K562 (cell line): Measurements from ENCODE around the gene SYNPO2. TPM values are rescaled to one million over a fixed set of nuclear protein-coding genes. Genes with fewer than 3 reads are reported as not detected.
A peak's percentile ranks its signal among the peaks of the same experiment; 100 is the strongest.

Experiments
- ATAC-seq: fragments of 200-7000 bp; cut with Tn5 transposase; 3 replicates; pipeline ENCODE4 v1.9.1; 2020; ENCODE audit warnings: moderate library complexity
- BruUV-seq: library from RNA; stranded (reverse); fragments of 400-500 nt; replicated peaks from 2 replicates; lab custom pipeline; 2021; lab: Mats Ljungman, UMichigan
- CTCF ChIA-PET: fragments of 300-600 bp; formaldehyde crosslinking; extraction: SDS; loops from one replicate; lab custom pipeline; 2021; ENCODE audit warnings: low intra/inter-chr PET ratio; lab: Yijun Ruan, JAX
- POLR2A ChIA-PET: fragments of 300-600, 350-650 bp; sonication (Branson Sonifier 250); formaldehyde crosslinking; extraction: SDS; loops from one replicate; lab custom pipeline; 2021; ENCODE audit warnings: antibody characterized with exemption, inconsistent platforms; lab: Yijun Ruan, JAX
- DNase-seq, 4 experiments: peaks; one replicate each; pipeline versions ENCODE4 v3.0.0 to v3.0.0-alpha.2; 2011 to 2018; ENCODE audit warnings: low spot score in 3 of 4, mixed read lengths in 3 of 4; ENCODE audit errors: extremely low read depth in 1 of 4
- FAIRE-seq: peaks from 2 replicates; lab custom pipeline; 2011; peaks lifted over from hg19 to GRCh38; lab: Jason Lieb, UNC
- H2AFZ ChIP-seq: 2 replicates; pipeline ENCODE4 v1.6.0; 2011; ENCODE audit warnings: low read depth, low read length, control low read depth, inconsistent platforms
- H3K27ac ChIP-seq: fragments of 200-600 bp; 3 replicates; pipeline ENCODE4 v1.8.0; 2011; ENCODE audit warnings: low read depth, mild to moderate bottlenecking, control low read depth, inconsistent platforms, low read length, moderate library complexity, mixed read lengths; ENCODE audit errors: extremely low read depth
- H3K27me3 ChIP-seq, 2 experiments: fragments of 300-600 bp in 1 of 2; 2 replicates in 1 of 2; 3 replicates in 1 of 2; pipeline versions ENCODE4 v1.6.0 to v1.8.0; 2011; ENCODE audit warnings: inconsistent platforms in 2 of 2, low read length in 2 of 2, mild to moderate bottlenecking in 1 of 2, mixed read lengths in 1 of 2, moderate library complexity in 1 of 2; ENCODE audit not compliant: control insufficient read depth in 2 of 2, insufficient read depth in 2 of 2
- H3K36me3 ChIP-seq: fragments of 300-600 bp; 3 replicates; pipeline ENCODE4 v1.8.0; 2011; ENCODE audit warnings: mild to moderate bottlenecking, low read length, inconsistent platforms; ENCODE audit not compliant: control insufficient read depth, insufficient read depth
- H3K4me1 ChIP-seq, 2 experiments: fragments of 200-600 bp in 1 of 2; replicated peaks in 1 of 2; 2 replicates in 1 of 2; 3 replicates in 1 of 2; pipeline versions ENCODE4 v1.5.1 to v1.8.0; 2011; ENCODE audit warnings: inconsistent platforms in 2 of 2, low read length in 2 of 2, mild to moderate bottlenecking in 1 of 2, mixed read lengths in 1 of 2, moderate library complexity in 1 of 2; ENCODE audit not compliant: control insufficient read depth in 2 of 2, insufficient read depth in 2 of 2
- H3K4me2 ChIP-seq: 2 replicates; pipeline ENCODE4 v1.6.1; 2011; ENCODE audit warnings: low read length, control low read depth, inconsistent platforms, mixed read lengths; ENCODE audit not compliant: insufficient read depth
- H3K4me3 ChIP-seq: fragments of 200-600 bp; sonication (generic), shearing (Covaris generic); 2 replicates; pipeline ENCODE4 v1.5.1; 2016; ENCODE audit warnings: control low read depth, inconsistent platforms
- H3K79me2 ChIP-seq: fragments of 200-600 bp; 3 replicates; pipeline ENCODE4 v1.8.0; 2011; ENCODE audit warnings: low read length, inconsistent platforms; ENCODE audit not compliant: control insufficient read depth, insufficient read depth
- H3K9ac ChIP-seq, 2 experiments: 2 replicates each; pipeline versions ENCODE4 v1.6.0 to v1.6.1; 2011; ENCODE audit warnings: low read depth in 2 of 2, low read length in 2 of 2, control low read depth in 1 of 2, inconsistent platforms in 1 of 2, mild to moderate bottlenecking in 1 of 2, mixed read lengths in 1 of 2; ENCODE audit not compliant: insufficient read depth in 1 of 2
- H3K9me1 ChIP-seq: one replicate; pipeline ENCODE4 v1.6.0; 2011; ENCODE audit warnings: inconsistent platforms, mild to moderate bottlenecking, low read length, moderate library complexity; ENCODE audit not compliant: control insufficient read depth, insufficient read depth
- H3K9me3 ChIP-seq: replicated peaks from 2 replicates; pipeline ENCODE4 v1.5.1; 2011; ENCODE audit warnings: low read depth, low read length, inconsistent platforms; ENCODE audit not compliant: control insufficient read depth, insufficient read depth
- H4K20me1 ChIP-seq: replicated peaks from 2 replicates; pipeline ENCODE4 v1.6.1; 2011; ENCODE audit warnings: low read length, inconsistent platforms, mixed read lengths; ENCODE audit not compliant: control insufficient read depth, insufficient read depth
- BRD9 ChIP-seq: fragments of 450-650 bp; IDR thresholded peaks from 2 replicates; pipeline ENCODE4 v1.6.1; 2018; ENCODE audit warnings: low read depth; ENCODE audit not compliant: partially characterized antibody
- CCAR2 ChIP-seq: fragments of 200-400 bp; formaldehyde crosslinking; IDR thresholded peaks from 2 replicates; pipeline ENCODE4 v1.6.1; 2017; ENCODE audit warnings: mild to moderate bottlenecking, low read depth, low read length
- HMG20B ChIP-seq: fragments of 250-450 bp; sonication (Bioruptor Pico); IDR thresholded peaks from 2 replicates; pipeline ENCODE4 v1.5.0; 2021; ENCODE audit warnings: mild to moderate bottlenecking
- WGBS: fragments of 100-300 bp; shearing (Covaris generic); methylation state at CpG from one replicate; pipeline ENCODE4 v1.1.6; 2016; ENCODE audit warnings: low coverage, mixed read lengths; ENCODE audit not compliant: insufficient coverage; ENCODE audit errors: missing lambda C conversion rate; 5-methylcytosine and 5-hydroxymethylcytosine counted together
- in situ Hi-C: fragments of 300-500 bp; cut with MboI; formaldehyde crosslinking; loops from 4 replicates; pipeline ENCODE4 v1.15.0; 2018; ENCODE audit warnings: inconsistent platforms, mixed read lengths
- intact Hi-C: fragments of 100-400 bp; cut with micrococcal nuclease; formaldehyde crosslinking; loops from 2 replicates; pipeline ENCODE4 v1.14.2; 2022
- polyA plus RNA-seq, 8 experiments: library from polyadenylated mRNA; depleted of rRNA in 4 of 8; stranded (reverse) in 5 of 8; unstranded in 3 of 8; fragments of >200 nt; fragmentation: Nextera tagmentation in 2 of 8; fragmentation: Illumina TruSeq in 1 of 8; extraction: Ambion mirVana in 2 of 8; extraction: Trizol in 1 of 8; gene quantifications; 2 replicates each; pipeline versions ENCODE4 v1.2.1 to v1.2.3, GENCODE V29; 2011 to 2014; ENCODE audit warnings: inconsistent platforms in 1 of 8, missing spikeins in 1 of 8
- total RNA-seq, 7 experiments: library from RNA; depleted of rRNA in 6 of 7; stranded (reverse); fragments of >200 nt in 6 of 7; fragmentation: Illumina TruSeq in 2 of 7; extraction: Trizol in 2 of 7; gene quantifications; 2 replicates each; pipeline versions ENCODE4 v1.2.1 to v1.2.3, GENCODE V29; 2011 to 2021; ENCODE audit warnings: low replicate concordance in 1 of 7
- TF ChIP-seq, protein P1 (sequence below): fragments of 450-650 bp; formaldehyde crosslinking; IDR thresholded peaks from 2 replicates; pipeline ENCODE4 v1.4.0; 2020; ENCODE audit warnings: mild to moderate bottlenecking, mixed read lengths

Gene SYNPO2
- total and polyA plus RNA-seq, 9 of the 15 experiments (the other 6 are each of a cell fraction or from before 2014, with no cell fraction given) = 0.03 to 0.18 TPM; not detected in 7

DNA sequence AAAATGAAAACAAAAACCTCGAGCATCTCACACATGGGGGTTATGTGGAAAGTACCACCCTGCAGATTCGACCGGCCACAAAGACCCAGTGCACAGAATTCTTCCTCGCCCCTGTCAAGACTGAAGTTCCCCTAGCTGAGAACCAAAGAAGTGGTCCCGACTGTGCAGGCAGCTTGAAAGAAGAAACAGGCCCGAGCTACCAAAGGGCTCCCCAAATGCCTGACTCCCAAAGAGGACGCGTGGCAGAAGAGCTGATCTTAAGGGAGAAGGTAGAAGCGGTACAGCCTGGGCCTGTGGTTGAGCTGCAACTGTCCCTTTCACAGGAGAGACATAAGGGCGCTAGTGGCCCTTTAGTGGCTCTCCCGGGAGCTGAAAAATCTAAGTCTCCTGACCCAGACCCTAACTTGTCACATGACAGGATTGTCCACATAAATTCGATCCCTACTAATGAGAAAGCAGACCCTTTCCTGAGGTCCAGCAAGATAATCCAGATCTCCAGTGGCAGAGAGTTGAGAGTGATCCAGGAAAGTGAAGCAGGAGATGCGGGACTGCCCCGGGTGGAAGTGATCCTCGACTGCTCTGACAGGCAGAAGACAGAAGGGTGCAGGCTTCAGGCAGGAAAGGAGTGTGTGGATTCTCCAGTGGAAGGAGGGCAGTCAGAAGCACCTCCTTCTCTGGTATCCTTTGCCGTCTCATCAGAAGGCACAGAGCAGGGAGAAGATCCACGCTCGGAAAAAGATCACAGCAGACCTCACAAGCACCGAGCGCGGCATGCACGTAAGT is 138.2 kb downstream of the SYNPO2 start:
- intact Hi-C loops = no loop called here
- Histone ChIP-seq H3K9me1 (no peaks in the 10 kb centered on the region), H2AFZ (no peak overlapping the region), H3K36me3 (no peaks in the 10 kb centered on the region), H3K27ac (no peak overlapping the region), H3K79me2 (no peaks in the 10 kb centered on the region), H3K27me3 (peaks cover 7 to 31% of the 10 kb centered on the region in 2 experiments; a peak in 4 of 5 replicates), H4K20me1 (no peaks in the 10 kb centered on the region), H3K9ac (no peak overlapping the region), H3K4me1 (no peaks in the 10 kb centered on the region), H3K9me3 (no peaks in the 10 kb centered on the region), H3K4me2 (no peak overlapping the region), H3K4me3 (no peak overlapping the region)
- ATAC-seq = peak; percentile 65; the same call in 2 of the 3 replicates
- TF ChIP-seq HMG20B (CRISPR knock-in tag) (no peak), BRD9 (no peak), CCAR2 (no peak)
- TF ChIP-seq, protein P1, sequence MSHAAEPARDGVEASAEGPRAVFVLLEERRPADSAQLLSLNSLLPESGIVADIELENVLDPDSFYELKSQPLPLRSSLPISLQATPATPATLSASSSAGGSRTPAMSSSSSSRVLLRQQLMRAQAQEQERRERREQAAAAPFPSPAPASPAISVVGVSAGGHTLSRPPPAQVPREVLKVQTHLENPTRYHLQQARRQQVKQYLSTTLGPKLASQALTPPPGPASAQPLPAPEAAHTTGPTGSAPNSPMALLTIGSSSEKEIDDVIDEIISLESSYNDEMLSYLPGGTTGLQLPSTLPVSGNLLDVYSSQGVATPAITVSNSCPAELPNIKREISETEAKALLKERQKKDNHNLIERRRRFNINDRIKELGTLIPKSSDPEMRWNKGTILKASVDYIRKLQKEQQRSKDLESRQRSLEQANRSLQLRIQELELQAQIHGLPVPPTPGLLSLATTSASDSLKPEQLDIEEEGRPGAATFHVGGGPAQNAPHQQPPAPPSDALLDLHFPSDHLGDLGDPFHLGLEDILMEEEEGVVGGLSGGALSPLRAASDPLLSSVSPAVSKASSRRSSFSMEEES (CRISPR knock-in tag) = 0 out of 2 replicates have a peak, but pooled peaks have one; percentile 20
- ChIA-PET POLR2A (no interaction called here), CTCF (no interaction called here)
- in situ Hi-C loops = no loop called here
- no peak for DNase-seq
- BruUV-seq = no TSS peak
- WGBS = 19% methylated on average over 22 of the region's 22 CpGs
- no peak for FAIRE-seq
